DMS153 treated with DMSO at 0.1 percent for 48 hours (cell line): ENCODE data around the gene NKX6-2.
"Not testable (repeated sequence)": the region's sequence is repeated elsewhere in the genome, so short reads cannot be mapped to it uniquely, and the experiment has no call there.

Source experiments
- DNase-seq: peaks from one replicate; lab custom pipeline; 2025; ENCODE audit not compliant: unreplicated experiment; lab: John Stamatoyannopoulos, UW

Gene NKX6-2

GRCh38 chr10:132758865-132759264 is 27.1 kb downstream of the NKX6-2 start:
- DNase-seq: no peak

DNA sequence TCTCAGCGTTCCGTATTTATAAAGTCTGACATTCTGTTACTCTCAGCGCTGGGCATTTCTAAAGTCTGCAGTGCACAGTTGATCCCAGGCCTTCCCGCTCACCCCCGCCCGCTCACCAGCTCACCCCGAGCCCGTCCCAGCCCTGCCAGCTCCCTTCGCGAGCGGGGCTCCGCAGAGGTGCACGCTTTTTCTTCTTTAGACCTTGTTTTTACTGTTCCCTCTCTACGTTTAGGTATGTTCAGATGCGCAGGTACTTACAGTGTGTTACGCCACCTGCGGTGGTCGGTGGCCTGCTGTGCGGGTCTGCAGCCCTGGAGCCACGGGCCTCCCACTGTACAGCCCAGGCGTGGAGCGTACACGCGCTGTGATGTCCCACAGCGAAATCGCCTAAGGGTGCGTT is 28.8 kb downstream of the NKX6-2 start:
- no peak for DNase-seq

DNA sequence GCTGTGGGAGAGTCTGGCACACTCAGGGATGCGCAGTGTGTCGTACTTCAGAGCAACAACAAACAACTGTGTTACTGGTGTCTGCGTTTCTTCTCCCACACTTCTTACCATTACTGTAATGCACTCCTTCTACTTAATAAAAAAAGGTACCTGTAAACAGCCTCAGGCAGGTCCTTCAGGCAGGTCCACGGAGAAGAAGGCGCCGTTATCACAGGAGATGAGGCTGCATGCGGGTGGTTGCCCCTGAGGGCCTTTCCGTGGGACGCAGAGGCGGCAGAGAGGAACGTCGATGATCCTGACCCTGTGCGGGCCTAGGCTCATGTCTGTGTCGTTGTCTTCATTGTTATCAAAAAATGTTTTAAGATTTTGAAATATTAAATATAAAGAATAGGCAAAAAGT is 29.4 kb downstream of the NKX6-2 start:
- DNase-seq: no peak

GRCh38 chr10:132755166-132755711 is 30.7 kb downstream of the NKX6-2 start:
- no peak for DNase-seq

DNA sequence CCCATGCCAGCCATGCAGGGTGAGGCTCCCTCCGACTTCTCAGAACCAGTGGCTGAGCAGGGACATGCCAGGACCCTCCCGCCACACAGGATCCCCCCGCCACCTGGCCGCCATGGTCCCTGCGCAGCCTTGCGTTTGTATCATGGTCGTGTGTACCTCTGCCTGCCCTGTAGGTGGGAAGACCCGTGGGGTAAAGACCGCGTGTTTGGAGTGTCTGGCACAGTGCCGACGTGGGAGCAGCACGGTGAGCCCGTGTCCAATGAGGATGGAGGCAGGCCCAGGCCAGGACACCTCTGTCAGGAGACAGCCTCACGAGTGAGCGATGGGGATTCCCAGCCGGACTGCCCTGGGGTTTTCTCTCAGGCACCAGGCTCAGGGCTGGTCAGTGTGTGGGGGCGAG is 31.9 kb downstream of the NKX6-2 start:
- DNase-seq: no peak

GRCh38 chr10:132753596-132753995 is 32.4 kb downstream of the NKX6-2 start:
- DNase-seq: no peak

GRCh38 chr10:132752961-132753360 is 33.0 kb downstream of the NKX6-2 start:
- no peak for DNase-seq

GRCh38 chr10:132752378-132752777 is 33.6 kb downstream of the NKX6-2 start:
- no peak for DNase-seq

DNA sequence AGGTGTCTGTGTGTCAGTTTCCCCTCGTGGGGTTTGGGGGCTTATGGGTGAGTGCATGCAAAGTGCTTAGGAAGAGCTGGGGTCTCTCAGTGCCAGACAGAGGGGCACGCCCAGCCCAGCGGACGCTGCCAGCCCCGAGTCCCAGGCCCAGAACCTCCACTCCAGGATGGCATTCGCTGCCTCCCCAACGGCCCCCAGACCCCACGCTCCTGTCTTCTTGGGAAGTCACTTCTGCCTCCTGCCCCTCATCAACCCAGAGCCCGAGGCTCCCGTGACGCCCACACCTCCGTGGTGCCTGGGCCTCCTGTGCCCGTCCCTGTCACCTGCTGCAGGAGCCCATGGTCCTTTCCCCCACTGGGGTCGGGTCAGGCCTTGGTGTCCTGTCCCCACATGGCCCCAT is 35.0 kb downstream of the NKX6-2 start:
- DNase-seq: no peak

DNA sequence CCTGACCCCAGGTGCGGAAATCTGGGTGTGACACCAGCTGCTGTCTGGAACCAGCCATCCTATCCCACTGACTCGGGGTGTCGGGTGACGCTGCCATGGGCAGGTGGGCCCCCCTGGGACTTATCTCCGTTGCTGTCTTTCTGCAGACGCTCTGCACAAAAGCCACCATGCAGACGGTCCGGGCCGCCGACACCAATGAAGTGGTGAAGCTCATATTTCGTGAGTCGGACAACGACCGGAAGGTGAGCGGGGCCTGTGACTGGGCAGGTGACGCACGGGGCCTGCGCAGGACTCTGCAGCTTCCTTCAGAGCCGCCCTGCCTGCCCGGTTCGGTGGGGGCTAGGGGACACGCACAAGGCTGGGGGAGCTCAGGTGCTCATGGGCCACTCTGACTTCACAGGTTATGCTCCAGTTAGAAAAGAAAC is 36.6 kb downstream of the NKX6-2 start:
- no peak for DNase-seq

DNA sequence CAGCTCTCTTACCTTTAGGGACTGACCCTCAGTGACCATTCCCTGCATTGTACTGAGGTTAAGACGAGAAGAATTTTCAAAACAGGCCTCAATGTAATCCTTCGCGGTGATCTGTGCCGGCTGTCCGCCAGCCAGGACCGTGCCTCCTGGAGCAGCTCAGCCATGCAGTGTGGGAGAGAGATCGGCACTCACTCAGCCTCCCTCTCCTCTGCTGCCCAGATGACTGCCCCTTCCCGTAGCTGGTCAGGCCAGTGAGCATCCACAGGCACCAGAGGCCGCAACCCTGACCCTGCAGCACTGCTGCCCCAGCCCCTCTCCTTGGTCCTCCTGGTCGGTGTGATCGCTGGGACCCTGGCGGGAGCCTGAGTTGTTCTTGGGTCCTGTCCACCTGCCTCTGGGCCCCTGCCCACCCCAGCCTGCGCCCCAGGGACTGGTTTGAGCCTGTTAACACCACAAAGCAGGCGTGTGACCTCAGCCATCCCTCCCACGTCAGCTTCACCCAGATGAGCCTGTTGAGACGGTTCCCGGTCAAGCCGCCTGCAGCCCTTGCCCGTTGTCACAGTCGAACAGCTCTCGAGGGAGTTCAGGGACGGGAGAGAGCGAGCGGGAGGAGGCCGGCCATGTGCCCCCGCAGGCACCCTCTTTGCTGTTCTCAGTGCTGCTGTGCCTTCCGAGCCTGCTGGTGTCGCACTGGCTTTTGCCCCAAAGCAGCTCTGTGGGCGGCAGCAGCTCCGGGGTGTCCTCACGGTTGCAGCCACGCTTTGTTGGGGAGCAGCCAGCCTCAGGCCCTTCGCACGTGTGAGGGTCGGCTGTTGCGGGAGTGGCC is 37.2 kb downstream of the NKX6-2 start:
- no peak for DNase-seq

GRCh38 chr10:132748135-132748534 is 37.8 kb downstream of the NKX6-2 start:
- no peak for DNase-seq

DNA sequence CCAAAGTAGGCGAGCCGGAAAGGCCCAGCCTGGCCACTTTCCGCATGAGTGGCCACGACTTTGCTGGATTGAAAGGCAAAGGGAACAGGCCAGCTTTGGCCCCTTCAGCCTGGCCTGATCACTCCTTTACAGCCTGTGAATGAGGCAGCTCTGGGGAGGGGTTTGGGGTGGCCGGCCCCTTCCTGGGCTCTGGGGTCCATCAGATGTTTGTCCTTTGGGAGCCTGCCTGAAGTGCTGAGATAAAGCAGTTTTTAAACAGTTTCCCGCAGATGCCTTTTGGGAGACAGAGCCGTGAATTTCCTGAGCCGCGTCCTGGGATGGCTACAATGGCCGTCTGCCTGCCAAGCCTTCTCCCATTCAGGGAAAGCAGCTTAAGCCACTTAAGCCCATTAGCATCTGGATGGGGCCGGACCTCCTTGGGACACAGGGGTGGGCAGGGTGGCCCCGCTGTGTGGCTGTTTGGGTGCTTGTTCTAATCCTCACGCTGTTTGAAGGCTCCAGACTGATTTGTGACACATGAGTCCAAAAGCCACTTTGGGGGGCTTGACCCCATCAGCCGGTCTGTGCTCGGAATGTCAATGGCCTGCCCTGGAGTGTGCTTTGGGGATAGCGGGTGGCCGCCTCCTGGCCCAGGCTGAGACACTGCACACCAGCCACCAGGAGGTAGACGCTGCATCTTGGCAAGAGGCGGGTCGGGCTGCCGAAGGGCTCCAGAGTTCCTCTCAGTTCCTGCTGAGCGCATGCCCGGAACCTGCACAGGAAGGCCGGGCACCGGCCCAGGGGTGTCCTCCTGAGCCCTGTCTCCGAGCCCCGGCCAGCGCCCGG is 38.9 kb downstream of the NKX6-2 start:
- DNase-seq: no peak

DNA sequence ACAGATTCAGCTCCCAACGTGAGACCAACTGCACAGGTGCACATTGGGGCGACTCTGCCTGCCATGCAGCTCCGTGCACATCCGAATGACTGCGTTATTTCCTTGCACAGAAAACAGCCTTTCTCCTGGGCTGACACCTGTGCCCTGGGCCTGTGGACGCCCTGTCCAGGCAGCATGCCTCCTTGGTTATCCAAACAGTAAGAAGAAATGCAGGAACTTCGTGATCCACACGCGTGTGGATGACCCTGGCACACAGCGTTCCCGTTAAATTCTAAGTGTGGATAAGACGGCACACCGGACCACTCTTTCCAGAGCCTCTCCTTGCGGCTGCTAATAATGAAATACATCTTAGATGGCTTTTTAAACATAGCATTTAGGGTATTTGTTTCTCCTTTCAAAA is 39.6 kb downstream of the NKX6-2 start:
- DNase-seq: no peak

DNA sequence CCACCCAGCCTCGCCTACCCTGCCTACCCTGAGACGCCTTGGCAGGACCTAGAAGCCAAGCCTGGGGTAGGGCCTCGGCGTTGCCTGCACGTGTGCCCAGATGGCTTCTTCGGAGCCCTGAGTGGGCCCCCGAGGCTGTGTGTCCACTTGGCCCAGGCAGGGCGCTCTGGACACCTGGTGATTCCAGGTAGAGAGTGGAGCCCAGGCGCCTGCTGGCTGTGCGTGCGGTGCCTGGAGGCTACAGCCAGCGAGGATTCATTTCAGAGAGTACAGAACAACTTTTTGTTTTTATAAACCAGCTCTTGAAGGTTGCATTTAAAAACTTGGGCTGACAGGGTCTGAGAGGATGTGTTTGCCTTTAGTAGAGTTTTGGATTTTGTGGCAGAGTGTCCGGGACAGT is 40.0 kb downstream of the NKX6-2 start:
- no peak for DNase-seq

- no peak for DNase-seq
Observed at GRCh38 chr10:132745511-132745910, 40.4 kb downstream of the NKX6-2 start.

DNA sequence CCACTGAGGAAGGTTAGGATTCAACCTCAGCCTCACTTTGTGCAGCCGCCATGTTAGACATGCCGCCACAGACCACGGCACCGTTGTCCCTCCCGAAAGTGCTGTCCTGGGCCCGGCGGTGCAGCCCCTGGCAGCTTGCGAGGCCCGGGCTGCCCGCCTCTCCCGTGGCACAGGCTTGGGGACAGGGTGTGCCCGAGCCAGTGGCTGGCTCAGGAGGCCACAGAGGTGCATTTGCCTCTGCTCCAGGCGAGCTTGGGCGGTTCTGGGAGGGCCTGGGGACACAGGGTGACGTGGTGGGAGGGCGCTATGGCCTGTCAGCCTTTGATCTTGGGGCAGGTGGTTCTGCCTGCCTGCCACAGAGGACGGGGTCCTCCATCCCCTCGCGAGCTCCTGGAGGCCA is 41.1 kb downstream of the NKX6-2 start:
- no peak for DNase-seq

- no peak for DNase-seq
Observed at GRCh38 chr10:132743925-132744490, 41.9 kb downstream of the NKX6-2 start.

DNA sequence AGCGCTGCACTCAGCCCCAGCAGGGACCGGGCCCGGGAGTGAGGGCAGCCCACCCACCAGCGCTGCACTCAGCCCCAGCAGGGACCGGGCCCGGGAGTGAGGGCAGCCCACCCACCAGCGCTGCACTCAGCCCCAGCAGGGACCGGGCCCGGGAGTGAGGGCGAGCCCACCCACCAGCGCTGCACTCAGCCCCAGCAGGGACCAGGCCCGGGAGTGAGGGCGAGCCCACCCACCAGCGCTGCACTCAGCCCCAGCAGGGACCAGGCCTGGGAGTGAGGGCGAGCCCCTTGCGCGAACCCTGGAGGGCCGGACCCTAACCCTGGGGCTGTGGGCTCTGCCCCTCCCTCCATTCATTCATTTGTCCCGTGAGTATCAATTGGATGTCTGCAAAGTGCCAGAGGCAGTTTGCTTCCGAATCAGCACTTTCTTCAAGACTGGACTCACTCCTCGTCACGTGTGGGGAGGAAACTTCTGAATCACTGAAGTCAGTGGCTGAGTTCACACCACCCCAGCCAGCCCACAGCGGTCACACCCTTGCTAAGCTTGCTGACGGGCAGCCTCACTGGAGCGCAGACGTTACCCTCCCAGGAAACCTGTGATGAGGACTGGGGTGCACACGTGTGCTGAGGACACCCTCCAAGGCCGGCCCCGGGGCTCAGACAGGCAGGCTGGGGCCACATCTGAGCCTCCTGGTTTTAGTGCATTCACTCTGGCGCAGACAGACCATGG is 42.6 kb downstream of the NKX6-2 start:
- not testable (repeated sequence) for DNase-seq

GRCh38 chr10:132742837-132743194 is 43.1 kb downstream of the NKX6-2 start:
- DNase-seq: no peak
